Heart left ventricle (tissue), 13 donors: Measurements from ENCODE around the gene CRHR1.

ENCODE experiments used
- POLR2A ChIP-seq, 2 donors: fragments of 450-650 bp; IDR thresholded peaks; one replicate each; pipeline ENCODE4 v1.6.1; 2017; ENCODE audit warnings: antibody characterized with exemption in 2 of 2, mild to moderate bottlenecking in 2 of 2, moderate library complexity in 2 of 2
- TF ChIP-seq, protein P1 (sequence below), 12 donors: fragments of 200-600 bp; sonication (generic) in 4 of 12; IDR thresholded peaks; one replicate each; pipeline versions ENCODE4 v1.5.0 to v1.8.0; 2018 to 2022; ENCODE audit warnings: antibody characterized with exemption in 12 of 12, mild to moderate bottlenecking in 5 of 12
- donor health status: ischemic (EF 13 %, LVEDD 7.1; RV severe dilation, severe dysfunction).
- donor health status: DM: no; HTN: yes; CAD: no.
- donor health status: DM: no; HTN: no; CAD: no.
- donor health status: ischemic (EF 25% LVEDD 6.9; RV normal size, moderate dysfunction).
- donor health status: ischemic (EF 25% LVEDD 5.7; RV mildly dilated, moderate dysfunction).
- donor health status: ischemic (EF 35%, LVEDD 5.7; RV mildly dilated, moderate dysfunction).
- donor health status: nonischemic (EF 11% LVEDD 7.7; RV severe dilation, severe dysfunction).
- donor health status: DM: yes; HTN: yes; CAD: no.
- donor health status: PGD.
- donor health status: ischemic (EF 29% LVEDD 5.4; RV normal size, mild dysfunction).
- donor health status: nonischemic (EF 23%, LVEDD 6.1; RV moderate dilation, normal function).

DNA sequence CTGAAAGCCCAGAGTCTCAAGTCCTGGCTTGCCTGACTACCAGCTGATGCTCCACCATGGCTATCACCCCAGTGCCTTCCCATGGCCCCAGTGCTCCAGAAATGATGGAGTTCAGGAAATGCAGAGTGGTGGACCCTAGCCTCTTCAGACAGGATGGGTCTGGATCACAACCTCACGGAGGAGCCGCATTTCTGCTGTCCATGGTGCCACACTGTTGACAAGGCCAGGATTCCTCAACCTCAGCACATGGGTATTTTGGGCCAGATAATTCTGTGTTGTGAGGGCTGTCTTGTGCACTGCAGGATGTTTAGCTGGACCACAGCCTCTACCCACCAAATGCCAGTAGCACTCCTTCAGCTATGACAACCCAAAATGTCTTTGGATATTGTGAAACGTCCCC is 6.7 kb upstream of the CRHR1 start:
- TF ChIP-seq, protein P1, sequence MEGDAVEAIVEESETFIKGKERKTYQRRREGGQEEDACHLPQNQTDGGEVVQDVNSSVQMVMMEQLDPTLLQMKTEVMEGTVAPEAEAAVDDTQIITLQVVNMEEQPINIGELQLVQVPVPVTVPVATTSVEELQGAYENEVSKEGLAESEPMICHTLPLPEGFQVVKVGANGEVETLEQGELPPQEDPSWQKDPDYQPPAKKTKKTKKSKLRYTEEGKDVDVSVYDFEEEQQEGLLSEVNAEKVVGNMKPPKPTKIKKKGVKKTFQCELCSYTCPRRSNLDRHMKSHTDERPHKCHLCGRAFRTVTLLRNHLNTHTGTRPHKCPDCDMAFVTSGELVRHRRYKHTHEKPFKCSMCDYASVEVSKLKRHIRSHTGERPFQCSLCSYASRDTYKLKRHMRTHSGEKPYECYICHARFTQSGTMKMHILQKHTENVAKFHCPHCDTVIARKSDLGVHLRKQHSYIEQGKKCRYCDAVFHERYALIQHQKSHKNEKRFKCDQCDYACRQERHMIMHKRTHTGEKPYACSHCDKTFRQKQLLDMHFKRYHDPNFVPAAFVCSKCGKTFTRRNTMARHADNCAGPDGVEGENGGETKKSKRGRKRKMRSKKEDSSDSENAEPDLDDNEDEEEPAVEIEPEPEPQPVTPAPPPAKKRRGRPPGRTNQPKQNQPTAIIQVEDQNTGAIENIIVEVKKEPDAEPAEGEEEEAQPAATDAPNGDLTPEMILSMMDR (IDR thresholded peaks at IDR 0.05): no peak
- TF ChIP-seq POLR2A (IDR thresholded peaks at IDR 0.05): no peak
